PC-3 (cell line): ENCODE measurements around the gene PLCL2. TPM values are rescaled to one million over a fixed set of nuclear protein-coding genes. Genes with fewer than 3 reads are reported as not detected.

Experiments used
- ATAC-seq: fragments of 200-7000 bp; cut with Tn5 transposase; 2 replicates; pipeline ENCODE4 v1.9.1; 2020; ENCODE audit warnings: mild to moderate bottlenecking, moderate library complexity
- BruUV-seq: library from RNA; stranded (reverse); fragments of 400-500 nt; replicated peaks from 2 replicates; lab custom pipeline; 2021; lab: Mats Ljungman, UMichigan
- CTCF ChIA-PET: fragments of 300-600 bp; sonication (Branson Sonifier 250); formaldehyde crosslinking; loops from one replicate; lab custom pipeline; 2022; ENCODE audit warnings: antibody characterized with exemption; lab: Charles Lee
- POLR2A ChIA-PET: fragments of 300-600 bp; sonication (Branson Sonifier 250); formaldehyde crosslinking; loops from one replicate; lab custom pipeline; 2022; ENCODE audit warnings: antibody characterized with exemption; ENCODE audit not compliant: unreplicated experiment; lab: Charles Lee
- DNase-seq: peaks from one replicate; pipeline ENCODE4 v3.0.0-alpha.2; 2015
- H2AFZ ChIP-seq: fragments of 300-600 bp; sonication (generic); 2 replicates; pipeline ENCODE4 v1.6.0; 2016; ENCODE audit warnings: antibody characterized with exemption, low read length
- H3F3A ChIP-seq: fragments of 300-600 bp; sonication (generic); one replicate; pipeline ENCODE4 v1.6.0; 2017; ENCODE audit warnings: antibody characterized with exemption, low read length, control low read depth, mild to moderate bottlenecking; ENCODE audit not compliant: unreplicated experiment
- H3K27ac ChIP-seq: fragments of 300-600 bp; sonication (generic); 2 replicates; pipeline ENCODE4 v1.5.1; 2016; ENCODE audit warnings: mild to moderate bottlenecking, low read length
- H3K27me3 ChIP-seq: fragments of 300-600 bp; sonication (generic); 2 replicates; pipeline ENCODE4 v1.6.1; 2016; ENCODE audit warnings: low read length, mixed read lengths
- H3K36me3 ChIP-seq: fragments of 300-600 bp; sonication (generic); 2 replicates; pipeline ENCODE4 v1.6.1; 2016; ENCODE audit warnings: low read depth, mixed run types, low read length, mixed read lengths
- H3K4me1 ChIP-seq: fragments of 300-600 bp; sonication (generic); 2 replicates; pipeline ENCODE4 v1.5.1; 2016; ENCODE audit warnings: low read length; ENCODE audit not compliant: insufficient read depth
- H3K4me2 ChIP-seq: fragments of 300-600 bp; sonication (generic); 2 replicates; pipeline ENCODE4 v1.6.0; 2016; ENCODE audit warnings: low read length
- H3K4me3 ChIP-seq: fragments of 300-600 bp; sonication (generic); 2 replicates; pipeline ENCODE4 v1.5.1; 2016; ENCODE audit warnings: mild to moderate bottlenecking, low read length, mixed read lengths
- H3K79me2 ChIP-seq: fragments of 300-600 bp; sonication (generic); 2 replicates; pipeline ENCODE4 v1.6.1; 2017; ENCODE audit warnings: low read length, mixed read lengths
- H3K9ac ChIP-seq: fragments of 300-600 bp; sonication (generic); 2 replicates; pipeline ENCODE4 v1.6.0; 2016; ENCODE audit warnings: mild to moderate bottlenecking, low read length
- H3K9me2 ChIP-seq: fragments of 300-600 bp; sonication (generic); replicated peaks from 2 replicates; pipeline ENCODE4 v1.6.1; 2016; ENCODE audit warnings: mixed run types, low read length, mixed read lengths
- H3K9me3 ChIP-seq: fragments of 300-600 bp; sonication (generic); 2 replicates; pipeline ENCODE4 v1.6.1; 2016; ENCODE audit warnings: low read length, mixed read lengths
- H4K20me1 ChIP-seq: fragments of 300-600 bp; sonication (generic); 2 replicates; pipeline ENCODE4 v1.6.1; 2016; ENCODE audit warnings: low read length, mixed read lengths
- CTCF ChIP-seq: fragments of 300-600 bp; sonication (generic); conservative IDR thresholded peaks from 2 replicates; pipeline ENCODE4 v1.5.1; 2017; ENCODE audit warnings: antibody characterized with exemption, low read depth, mild to moderate bottlenecking, low read length
- EZH2 ChIP-seq: fragments of 300-600 bp; sonication (generic); IDR thresholded peaks from one replicate; pipeline ENCODE4 v1.6.1; 2017; ENCODE audit warnings: antibody characterized with exemption, mild to moderate bottlenecking, low read length; ENCODE audit not compliant: unreplicated experiment
- EZH2phosphoT487 ChIP-seq: fragments of 300-600 bp; sonication (generic); IDR thresholded peaks from 2 replicates; pipeline ENCODE4 v1.6.1; 2018; ENCODE audit warnings: mild to moderate bottlenecking, antibody characterized with exemption, low read length, borderline replicate concordance
- intact Hi-C: fragments of 100-400 bp; cut with micrococcal nuclease; formaldehyde crosslinking; loops from 2 replicates; pipeline ENCODE4 v1.9.0; 2023
- total RNA-seq: library from RNA; depleted of rRNA; stranded (reverse); fragments of >200 nt; gene quantifications from 2 replicates; pipeline ENCODE4 v1.2.3, GENCODE V29; 2014

The PLCL2 gene
- total RNA-seq, 1 experiment from 2014 or later, result 9.8 TPM

GRCh38 chr3:17137321-17137826 is 252.6 kb downstream of the PLCL2 start:
- CTCF ChIA-PET, result no interaction called here
- no peaks in the 10 kb centered on the region for H4K20me1 ChIP-seq
- H3K9ac ChIP-seq, result no peak overlapping the region
- H3K4me1 ChIP-seq, result no peaks in the 10 kb centered on the region
- H3K36me3 ChIP-seq, result no peaks in the 10 kb centered on the region
- H2AFZ ChIP-seq, result no peak overlapping the region
- TF ChIP-seq EZH2phosphoT487, result no peak
- TF ChIP-seq CTCF, result no peak
- no peak for TF ChIP-seq EZH2
- no TSS peak for BruUV-seq
- no peaks in the 10 kb centered on the region for H3K27me3 ChIP-seq
- no peaks in the 10 kb centered on the region for H3K9me2 ChIP-seq
- DNase-seq (no peak), ATAC-seq (no peak)
- no peak overlapping the region for H3K4me2 ChIP-seq
- H3K9me3 ChIP-seq, result no peaks in the 10 kb centered on the region
- H3K27ac ChIP-seq, result no peak overlapping the region
- H3F3A ChIP-seq, result no peaks in the 10 kb centered on the region
- H3K4me3 ChIP-seq, result no peak overlapping the region
- no peaks in the 10 kb centered on the region for H3K79me2 ChIP-seq
- POLR2A ChIA-PET, result interaction anchor here (0.6 kb wide), 1 partner anchor 524 kb away, joined by 3 read pairs; no protein-coding TSS in a partner anchor
- intact Hi-C loops, result no loop called here

GRCh38 chr3:17138246-17139039 is 253.7 kb downstream of the PLCL2 start:
- Histone ChIP-seq H3K36me3 (no peaks in the 10 kb centered on the region), H3K27me3 (no peaks in the 10 kb centered on the region), H3K79me2 (no peaks in the 10 kb centered on the region), H2AFZ (no peak overlapping the region), H3K27ac (no peak overlapping the region), H3K9ac (no peak overlapping the region), H3F3A (no peaks in the 10 kb centered on the region), H4K20me1 (no peaks in the 10 kb centered on the region), H3K4me1 (no peaks in the 10 kb centered on the region), H3K9me3 (no peaks in the 10 kb centered on the region), H3K9me2 (no peaks in the 10 kb centered on the region), H3K4me3 (no peak overlapping the region), H3K4me2 (no peak overlapping the region)
- POLR2A ChIA-PET, result no interaction called here
- BruUV-seq, result no TSS peak
- intact Hi-C loops, result no loop called here
- peak; percentile 18 for DNase-seq
- CTCF ChIA-PET, result no interaction called here
- no peak for ATAC-seq
- TF ChIP-seq EZH2, result no peak
- TF ChIP-seq EZH2phosphoT487, result no peak
- TF ChIP-seq CTCF, result no peak
